NCI-H2196 (cell line): ENCODE measurements around the gene TRAPPC12.

Source experiments
- DNase-seq: peaks from one replicate; lab custom pipeline; 2025; ENCODE audit not compliant: unreplicated experiment; lab: John Stamatoyannopoulos, UW

TRAPPC12 gene

DNA sequence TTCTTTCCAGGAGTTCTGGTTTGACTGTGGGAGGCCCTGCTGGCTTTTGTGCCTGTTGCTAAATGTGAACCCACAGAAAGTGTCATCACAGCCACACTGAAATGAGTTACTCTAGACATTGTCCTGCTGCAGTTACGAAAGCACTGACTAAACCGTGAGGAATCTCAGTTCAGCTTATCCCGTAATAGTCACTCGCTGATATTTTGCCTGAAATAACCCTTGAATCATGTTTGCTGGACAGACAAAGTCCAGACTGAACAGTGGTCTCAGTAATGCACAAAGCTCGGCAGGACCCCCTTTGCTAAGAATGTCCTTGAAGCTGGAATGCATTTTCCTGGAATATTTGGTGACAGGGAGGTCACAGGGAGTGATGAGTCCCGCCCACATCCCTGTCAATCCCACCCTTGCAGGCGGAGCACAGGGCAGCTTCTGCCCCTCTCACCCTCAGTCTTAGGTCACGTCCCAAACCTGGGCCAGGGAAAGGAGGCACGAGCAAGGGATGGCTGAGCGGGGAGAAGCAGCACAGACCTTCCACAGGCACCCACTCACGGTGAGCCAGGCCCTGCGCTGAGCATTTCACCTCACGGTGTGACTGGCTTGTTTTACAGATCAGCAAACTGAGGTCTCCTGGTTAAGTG, 86.5 kb downstream of the TRAPPC12 start:
- DNase-seq, result no peak

DNA sequence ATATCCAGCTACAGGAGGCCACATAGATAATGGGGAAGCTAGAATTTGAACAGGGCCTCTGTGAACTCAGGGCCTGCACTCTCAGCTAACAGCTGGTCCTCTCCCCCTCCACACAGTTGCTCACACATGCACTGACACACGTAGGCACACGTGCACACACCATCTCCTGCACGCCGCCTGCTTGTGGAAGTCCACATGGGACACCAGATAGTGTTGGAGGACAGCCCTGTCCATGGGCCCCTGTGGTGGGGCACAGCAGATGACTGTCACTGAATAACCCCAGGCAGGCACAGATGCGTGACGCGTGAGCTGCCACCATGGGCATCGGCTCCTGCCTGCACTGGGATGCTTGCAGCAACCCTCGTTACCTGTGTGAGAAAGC, 87.0 kb downstream of the TRAPPC12 start:
- DNase-seq, result no peak

DNA sequence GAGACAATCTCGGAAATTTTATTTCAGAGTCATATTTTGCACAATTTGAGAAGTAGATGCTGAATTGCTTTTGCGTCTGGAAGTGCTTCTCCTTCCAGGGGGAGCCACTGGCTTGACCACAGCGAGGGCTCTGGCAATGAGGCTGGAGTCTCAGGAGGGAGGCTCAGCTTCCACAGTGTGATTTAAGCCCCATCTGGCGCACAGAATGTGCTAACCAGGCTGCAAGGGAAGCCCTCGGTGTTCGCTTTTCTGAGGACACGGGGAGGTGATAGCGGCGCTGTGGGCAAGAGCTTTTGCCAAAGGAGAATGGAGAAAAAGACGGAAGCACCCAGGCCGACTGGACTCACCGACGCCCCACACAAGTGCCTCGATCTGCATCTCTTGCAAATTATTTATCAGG, 87.5 kb downstream of the TRAPPC12 start:
- no peak for DNase-seq

DNA sequence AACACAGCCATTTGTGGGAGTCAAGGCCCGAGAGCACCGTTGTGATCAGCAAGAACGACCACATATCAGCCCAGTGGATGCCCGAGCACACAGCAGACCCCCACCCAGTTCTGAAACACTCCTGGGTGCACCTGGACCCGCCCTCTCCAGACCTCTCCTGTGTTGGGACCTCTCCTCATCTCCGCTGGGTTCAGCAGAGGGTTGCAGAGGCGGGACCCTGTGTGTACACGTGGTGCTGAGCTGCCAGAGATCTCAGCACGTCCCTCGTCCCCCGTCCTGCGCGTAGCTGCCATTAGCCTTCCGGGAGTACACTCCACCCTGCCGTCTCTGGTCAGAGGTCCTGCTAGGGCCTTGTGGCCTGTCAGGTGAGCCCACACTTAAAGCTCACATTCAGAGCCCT, 88.2 kb downstream of the TRAPPC12 start:
- no peak for DNase-seq

DNA sequence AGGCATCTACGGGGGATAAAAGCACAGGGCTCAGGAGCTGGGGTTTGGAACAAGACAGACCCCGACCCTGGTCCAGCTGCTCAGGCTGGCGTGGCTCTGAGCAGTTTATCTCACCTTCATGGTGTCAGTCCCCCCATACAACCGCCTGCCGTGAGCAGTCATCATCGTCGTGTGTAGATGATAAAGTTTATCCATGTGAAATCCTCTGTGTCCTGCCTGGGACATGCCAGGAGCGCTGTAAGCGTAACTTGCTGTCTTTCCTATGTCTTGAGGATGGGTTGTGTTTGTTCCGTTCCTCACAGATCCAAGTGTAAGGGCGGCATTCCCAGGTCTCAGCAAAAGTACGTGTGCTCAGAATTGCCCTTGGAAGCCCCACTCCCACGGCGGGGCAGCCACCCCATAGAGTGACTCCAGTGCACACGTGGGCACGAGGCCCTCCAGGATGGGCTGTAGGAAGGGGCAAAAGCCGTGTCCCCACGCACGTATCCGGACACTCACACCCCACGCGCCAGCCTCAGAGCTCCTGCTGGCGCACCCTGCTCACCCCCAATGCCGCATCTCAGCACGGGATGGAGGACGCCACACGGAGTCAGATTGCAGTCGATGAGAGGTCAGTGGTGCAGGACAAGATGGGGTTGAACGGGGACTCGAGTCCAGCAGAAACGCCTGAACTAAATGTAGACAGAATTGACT, 88.9 kb downstream of the TRAPPC12 start:
- DNase-seq, result no peak

DNA sequence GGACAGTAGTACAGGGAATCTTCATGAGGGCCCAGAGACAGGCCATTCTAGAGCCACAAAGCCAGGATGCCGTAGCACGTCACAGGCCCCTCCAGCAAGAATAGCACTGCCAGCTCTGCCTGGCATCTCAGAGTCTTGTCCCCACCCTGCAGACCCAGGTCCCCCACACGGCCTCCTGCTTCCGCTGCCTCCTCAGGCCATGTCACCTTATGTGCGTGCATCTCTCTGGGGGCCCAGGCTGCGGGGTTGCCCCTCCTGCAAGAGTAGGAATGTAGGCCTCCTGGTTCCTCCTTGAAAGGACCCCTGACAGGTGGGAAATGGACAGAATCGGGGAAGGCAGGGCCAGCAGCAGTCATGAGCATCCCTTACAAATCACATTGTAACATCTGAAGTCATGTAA, 90.0 kb downstream of the TRAPPC12 start:
- DNase-seq, result no peak

DNA sequence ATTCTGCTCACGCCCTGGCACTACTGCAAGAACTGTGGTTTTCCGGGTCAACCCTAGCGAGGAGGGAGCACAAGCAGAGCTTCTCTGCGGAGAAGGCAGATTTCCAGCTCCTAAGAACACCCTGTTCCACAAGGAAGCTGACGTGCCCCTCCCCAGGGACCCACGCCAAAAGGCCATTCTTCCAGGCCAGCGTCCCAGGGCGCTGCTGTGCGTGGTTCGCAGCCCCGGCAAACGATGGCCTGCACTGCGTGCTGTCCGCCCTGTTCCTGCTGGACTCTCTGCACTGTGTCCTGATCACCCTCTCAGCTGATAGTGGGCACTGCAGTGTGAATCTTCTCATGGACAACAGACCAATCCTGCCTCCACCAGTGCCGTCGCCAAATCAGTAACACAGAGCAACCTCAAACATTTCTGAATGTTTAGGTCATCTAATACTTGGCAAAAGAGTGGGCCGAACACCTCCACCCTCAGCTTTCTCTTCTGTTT, 90.7 kb downstream of the TRAPPC12 start:
- no peak for DNase-seq

DNA sequence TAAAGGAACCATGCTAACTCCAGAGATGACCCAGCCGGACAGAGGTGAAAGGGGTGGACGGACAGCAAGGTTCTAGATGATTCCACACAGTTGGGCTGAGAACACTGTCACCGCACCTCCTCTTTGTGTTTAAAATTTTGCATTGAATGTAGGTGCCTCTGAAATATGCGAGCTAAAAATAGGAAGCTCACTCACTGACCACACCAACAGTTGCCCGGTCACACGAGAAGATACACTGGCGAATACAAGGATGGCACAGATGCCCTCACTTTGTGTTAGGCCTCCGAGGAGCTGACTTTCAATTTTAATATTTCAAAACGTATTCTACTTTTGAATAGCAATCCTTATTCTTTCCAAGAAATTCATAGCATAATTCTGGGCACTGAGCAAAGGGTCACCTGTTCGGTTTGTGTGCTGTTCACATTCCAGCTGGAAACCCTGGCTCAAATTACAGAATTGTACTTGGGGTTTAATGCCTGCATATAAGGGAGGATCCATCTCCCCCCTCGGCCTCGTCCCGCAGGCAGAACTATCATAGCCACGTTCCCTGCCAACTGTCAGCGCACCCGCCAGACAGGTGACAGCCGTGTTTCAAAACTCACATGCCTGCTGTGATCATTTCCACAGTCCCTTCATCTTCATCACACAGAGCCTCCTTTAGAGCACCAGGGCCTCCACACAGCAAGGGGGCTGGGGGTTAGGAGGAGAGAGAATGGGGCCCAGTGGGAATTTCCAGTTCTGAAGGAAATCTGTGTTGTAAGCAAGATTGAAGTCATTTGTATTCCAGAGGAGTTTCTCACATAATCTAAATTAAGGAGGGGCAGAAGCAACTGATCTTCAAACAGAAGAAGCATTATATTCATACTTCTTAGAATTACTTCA, 91.6 kb downstream of the TRAPPC12 start:
- DNase-seq, result no peak

DNA sequence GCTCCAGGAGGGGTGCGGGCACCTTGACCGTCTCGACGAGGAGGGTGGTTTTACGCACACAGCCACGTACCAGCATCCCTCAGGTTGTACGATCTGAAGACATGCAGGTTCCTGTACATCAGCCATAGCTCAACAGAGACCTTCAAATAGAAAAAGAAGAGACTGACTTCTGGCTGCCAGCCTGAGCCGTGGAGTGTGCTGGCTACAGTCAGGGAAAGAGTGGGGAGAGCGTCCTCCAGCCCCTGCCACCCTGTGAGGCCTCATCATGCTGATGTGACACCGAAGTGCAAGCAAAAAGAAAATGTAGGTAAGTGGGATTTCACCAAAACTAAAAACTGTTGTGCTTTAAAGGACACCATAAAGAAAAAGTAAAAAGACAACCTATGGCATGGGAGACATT, 92.8 kb downstream of the TRAPPC12 start:
- no peak for DNase-seq

DNA sequence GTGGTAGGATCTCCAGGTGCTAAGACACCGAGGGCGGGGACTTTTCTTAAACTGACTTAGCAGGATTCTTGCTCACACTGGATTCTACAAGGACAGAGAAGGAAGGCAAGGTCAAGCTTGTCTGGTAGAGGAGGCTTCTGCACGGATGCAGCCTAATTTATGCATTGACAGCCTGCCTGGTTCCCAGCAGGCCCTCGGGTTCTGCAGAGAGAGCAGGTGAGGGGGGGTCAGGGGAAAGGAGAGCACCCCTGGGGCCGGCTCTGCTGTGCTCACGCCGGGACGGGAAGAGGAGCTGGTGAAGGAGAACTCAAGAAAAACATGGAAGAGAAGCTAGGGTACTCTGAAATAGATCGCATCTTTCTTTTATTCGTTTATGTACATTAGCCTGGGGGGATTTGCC, 93.5 kb downstream of the TRAPPC12 start:
- no peak for DNase-seq

DNA sequence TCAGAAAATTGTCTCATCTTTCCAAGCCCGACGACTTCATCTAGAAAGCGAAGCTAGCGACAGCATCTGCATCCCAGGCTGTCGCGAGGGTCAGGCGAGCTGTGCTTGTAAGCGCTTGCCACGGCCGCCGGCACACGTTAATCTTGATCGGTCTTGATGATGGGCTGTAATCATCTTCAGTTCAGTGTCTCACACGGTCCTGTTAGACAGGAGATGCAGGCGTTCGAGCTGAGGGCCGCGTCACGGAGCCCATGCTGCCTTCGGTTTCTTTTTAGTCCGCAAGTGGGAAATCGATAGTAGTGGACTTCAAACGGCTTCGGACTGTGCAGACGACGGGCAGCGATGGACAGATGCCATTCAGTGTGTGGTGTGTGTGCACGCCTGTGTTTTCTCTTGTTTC, 96.3 kb downstream of the TRAPPC12 start:
- no peak for DNase-seq

DNA sequence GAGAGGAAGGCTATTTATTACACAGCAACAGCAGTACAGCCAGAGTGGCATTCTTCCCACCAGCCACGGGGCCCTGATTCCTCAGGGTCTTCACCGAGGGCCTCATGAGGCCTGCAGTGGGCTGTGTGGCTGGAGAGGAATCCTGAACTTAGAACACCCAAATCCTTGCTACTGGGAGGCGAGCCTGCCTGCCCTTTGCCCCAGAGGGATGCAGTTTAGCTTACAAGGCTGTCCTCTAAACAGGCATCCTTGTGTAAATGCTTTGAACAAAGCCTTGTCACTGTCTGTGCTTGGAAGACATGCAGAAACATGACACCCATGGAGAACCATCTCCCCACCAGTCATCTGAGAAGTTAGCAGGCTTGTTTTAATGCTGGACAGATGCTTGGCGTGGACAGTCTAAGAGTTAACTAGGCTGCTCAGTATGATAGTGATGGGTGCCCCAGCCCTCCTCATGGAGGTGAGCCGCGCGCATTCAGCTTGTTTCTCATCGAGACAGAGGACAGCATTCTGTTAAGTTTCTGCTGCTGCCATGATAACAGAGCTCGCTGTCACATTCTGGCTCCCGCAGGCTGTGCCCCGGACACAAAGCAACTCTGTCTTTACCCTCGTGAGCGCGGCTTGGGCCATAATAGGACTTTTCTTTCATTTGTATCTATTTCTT, 97.0 kb downstream of the TRAPPC12 start:
- no peak for DNase-seq

DNA sequence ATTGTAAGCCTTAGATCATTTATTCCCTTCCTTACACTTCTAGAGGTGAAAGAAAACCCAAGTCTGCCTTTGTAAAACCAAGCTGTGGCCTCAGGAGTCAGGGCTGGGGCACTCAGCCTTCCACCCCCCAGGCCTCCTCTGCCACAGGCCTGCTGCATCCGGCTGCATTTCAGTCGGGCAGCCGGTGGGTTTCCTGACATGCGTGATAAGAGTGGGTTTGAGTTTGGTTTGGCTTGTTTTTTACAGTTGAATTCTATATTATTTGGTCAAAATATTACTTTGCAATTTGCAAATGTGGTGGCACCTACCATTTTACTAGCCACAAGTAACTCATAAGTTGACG, 97.5 kb downstream of the TRAPPC12 start:
- DNase-seq, result no peak

DNA sequence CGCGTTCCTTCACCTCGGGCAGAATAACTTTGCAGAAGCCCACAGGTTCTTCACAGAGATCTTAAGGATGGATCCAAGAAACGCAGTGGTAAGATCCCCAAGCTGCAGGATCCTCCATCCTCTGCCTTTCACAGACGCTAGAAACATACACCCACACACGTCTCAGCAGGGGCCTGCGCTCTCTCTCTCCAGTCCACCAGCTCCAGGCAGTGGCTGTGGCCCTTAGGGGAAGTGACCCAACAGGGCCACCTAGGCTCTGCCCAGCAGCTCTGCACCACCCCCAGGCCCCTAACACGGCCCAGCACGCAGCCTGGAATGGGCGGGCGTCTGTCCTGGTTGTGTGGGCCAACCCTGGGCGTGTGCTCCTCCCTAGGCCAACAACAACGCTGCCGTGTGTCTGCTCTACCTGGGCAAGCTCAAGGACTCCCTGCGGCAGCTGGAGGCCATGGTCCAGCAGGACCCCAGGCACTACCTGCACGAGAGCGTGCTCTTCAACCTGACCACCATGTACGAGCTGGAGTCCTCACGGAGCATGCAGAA, 99.4 kb downstream of the TRAPPC12 start:
- DNase-seq, result no peak

DNA sequence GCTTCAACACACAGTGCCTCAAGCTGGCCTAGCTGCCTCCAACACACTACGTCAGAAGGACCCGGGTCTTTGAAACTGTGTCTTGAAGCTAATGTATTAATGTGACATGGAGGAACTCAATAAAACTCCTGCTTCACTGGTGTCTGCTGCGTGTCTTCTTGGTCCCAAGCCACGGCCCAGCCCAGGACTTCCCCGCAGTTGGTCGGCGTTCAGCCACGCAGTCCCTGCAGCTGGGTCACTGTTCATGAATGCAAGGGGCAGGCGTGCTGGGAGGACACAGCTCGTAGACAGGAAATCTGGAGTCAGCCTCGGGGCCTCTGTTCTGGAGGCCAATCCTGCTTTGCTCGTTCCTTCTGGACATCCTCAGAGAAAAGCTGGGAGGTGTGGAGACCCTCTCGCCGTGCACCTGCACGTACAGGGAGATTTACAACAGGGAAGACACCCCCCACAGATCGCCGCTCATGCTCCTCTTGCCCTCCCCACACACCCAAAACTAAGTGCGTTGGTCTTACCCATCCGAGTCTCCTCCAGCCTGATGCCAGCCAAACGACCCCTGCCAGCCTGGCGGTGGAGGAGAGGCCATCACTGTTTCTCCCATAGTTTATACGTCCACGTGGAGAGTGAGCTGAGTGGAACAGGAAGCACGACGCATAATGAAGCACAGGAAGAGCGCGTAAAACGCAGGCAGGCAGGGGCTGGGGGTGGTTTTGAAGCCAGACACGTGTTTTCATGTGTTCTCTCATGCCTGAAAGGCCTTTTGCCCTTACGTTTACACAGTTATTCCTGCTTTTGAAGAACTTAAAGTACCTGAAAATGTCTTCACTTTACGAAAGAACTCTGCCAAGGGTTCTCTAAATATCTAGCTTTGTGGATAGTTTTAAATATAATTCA, 100.2 kb downstream of the TRAPPC12 start:
- DNase-seq, result no peak

DNA sequence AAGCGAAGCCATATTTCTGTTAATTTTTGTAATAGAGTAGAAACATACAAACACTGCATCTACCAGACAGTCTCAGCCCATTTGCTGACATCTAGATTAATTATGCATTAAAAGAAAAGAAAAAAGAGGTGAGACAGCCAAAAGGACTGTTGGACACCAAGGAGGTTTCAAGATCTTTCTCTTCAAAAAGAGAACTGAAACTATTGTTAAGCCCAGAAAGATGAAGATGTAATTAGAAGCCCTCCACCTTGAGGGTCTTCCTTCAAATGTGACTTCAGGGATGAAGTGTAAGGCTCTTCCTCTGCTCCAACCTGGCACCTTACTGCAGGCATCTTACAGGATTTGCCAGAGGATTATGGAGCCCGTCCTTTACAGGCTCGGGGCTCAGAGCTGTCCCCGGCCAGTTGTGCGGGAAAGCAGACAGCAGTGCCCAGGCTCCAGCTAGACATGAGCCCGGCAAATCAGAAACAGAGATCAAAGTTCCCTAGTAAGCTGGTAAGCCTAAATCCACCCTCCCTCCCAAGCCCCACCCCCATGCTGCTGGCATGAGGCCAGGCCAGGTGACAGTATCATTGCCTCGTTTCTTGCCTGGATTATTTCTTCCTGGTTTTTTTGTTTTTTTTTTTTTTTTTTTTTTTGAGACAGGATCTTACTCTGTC, 101.0 kb downstream of the TRAPPC12 start:
- DNase-seq, result peak; percentile 73

DNA sequence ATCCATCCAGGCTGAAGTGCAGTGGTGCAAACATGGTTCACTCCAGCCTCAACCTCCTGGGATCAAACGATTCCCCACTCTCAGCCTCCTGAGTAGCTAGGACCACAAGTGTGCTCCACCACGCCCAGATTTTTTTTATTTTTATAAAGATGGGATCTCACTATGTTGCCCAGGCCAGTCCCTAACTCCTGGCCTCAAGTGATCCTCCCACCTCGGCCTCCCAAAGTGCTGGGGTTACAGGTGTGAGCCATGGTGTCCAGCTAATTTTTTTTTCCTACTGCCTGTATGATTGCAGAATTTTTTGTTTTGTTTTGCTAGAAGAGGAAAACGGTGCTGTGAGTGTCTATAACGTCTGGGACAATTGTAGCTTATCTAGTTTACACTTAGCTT, 101.5 kb downstream of the TRAPPC12 start:
- DNase-seq, result no peak

DNA sequence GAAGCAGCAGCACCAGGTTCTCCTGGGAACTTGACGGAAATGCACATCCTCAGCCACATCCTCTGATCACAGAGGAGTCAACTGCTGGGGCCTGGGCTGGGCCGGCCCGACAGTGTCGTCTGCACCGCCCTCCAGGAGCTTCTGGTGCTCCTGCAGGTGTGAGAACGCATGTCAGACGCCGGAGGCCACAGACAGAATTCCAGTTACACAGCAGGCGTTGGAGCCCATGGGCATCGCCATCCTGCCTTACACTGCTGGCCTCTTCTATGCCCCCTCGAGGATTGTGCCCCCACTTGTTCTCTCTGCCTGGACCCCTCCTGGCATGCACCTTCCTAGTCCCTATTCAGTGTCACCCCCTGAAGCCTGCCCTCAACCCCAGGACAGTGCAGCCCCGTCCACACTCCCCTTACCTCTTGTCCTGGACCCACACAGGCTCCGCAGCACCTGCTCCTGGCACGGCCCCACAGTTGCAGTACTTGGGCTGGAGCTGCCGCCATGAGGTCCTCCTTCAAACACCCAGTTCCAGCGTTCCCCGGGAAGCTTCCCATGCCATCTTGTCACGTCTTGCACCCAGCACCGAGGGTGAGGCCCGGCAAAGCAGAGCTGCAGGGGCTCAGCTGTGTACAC, 102.4 kb downstream of the TRAPPC12 start:
- no peak for DNase-seq

DNA sequence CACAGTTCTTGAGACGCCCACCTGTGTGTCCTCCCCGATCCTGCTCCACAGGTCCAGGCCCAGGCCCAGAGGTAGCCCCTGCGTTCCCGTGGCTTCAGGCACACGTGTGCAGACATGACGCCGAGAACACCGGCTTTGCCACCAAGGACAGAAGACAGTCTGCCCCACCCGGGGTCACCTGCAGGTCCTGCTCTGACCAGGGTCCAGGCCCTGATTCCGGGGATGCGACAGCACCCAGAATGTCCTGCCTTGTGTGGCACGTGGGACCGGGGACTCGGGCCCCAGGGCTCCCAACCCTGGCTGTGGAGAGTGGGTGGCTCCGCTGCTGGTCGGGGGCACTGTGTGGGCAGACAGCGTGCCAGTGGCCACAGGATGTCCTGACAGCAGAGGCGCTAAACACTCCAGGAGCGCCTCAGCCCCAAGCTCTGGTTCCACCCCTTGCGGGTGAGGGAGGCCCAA, 102.9 kb downstream of the TRAPPC12 start:
- DNase-seq, result no peak
